ENCODE data around the gene CCT3. TPM values are rescaled to one million over a fixed set of nuclear protein-coding genes. Genes with fewer than 3 reads are reported as not detected.
A peak's percentile ranks its signal among the peaks of the same experiment; 100 is the strongest.

CCT3 gene
- total RNA-seq, 2 experiments from 2014 or later, result 385 to 387 TPM

DNA sequence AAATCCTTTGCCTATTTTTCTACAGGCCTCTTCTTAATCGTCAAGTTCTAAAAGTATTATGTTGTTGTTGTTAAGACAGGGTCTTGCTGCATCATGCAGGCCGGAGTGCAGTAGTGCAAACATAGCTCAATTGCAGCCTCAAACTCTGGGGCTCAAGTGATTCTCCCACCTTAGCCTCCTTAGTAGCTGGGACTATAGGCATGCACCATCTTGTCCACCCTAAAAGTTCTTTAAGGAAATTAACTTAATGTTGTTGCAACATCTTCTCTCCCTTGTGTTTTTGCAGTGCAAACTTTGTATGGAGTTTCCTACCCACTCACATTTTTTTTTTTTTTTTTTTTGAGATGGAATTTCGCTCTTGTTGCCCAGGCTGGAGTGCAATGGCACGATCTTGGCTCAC lies 34.9 kb downstream of the CCT3 start:
- H3K4me3 ChIP-seq (ENCODE audit: low read depth, low read length, poor library complexity, severe bottlenecking), result no peak overlapping the region
- no TSS peak for BruUV-seq (replicated peaks)
- no peaks in the 10 kb centered on the region for H4K20me1 ChIP-seq (ENCODE audit: insufficient read depth, low read length)
- H2AFZ ChIP-seq (ENCODE audit: low read length), result no peak overlapping the region
- intact Hi-C loops (cut with micrococcal nuclease; ENCODE audit: unreplicated experiment), result no loop called here
- no peak for DNase-seq (ENCODE audit: low spot score)
- H3K9me3 ChIP-seq (ENCODE audit: low read length), result no peaks in the 10 kb centered on the region
- no peaks in the 10 kb centered on the region for H3K79me2 ChIP-seq (ENCODE audit: insufficient read depth, low read depth, low read length)
- no peaks in the 10 kb centered on the region for H3K9me2 ChIP-seq (ENCODE audit: insufficient read depth, low read length)
- H3K27ac ChIP-seq (ENCODE audit: low read depth, low read length, poor library complexity, severe bottlenecking), result no peak overlapping the region
- no peak for TF ChIP-seq EZH2phosphoT487 (IDR thresholded peaks at IDR 0.05; ENCODE audit: borderline replicate concordance, low read depth, low read length)
- TF ChIP-seq, protein P1, sequence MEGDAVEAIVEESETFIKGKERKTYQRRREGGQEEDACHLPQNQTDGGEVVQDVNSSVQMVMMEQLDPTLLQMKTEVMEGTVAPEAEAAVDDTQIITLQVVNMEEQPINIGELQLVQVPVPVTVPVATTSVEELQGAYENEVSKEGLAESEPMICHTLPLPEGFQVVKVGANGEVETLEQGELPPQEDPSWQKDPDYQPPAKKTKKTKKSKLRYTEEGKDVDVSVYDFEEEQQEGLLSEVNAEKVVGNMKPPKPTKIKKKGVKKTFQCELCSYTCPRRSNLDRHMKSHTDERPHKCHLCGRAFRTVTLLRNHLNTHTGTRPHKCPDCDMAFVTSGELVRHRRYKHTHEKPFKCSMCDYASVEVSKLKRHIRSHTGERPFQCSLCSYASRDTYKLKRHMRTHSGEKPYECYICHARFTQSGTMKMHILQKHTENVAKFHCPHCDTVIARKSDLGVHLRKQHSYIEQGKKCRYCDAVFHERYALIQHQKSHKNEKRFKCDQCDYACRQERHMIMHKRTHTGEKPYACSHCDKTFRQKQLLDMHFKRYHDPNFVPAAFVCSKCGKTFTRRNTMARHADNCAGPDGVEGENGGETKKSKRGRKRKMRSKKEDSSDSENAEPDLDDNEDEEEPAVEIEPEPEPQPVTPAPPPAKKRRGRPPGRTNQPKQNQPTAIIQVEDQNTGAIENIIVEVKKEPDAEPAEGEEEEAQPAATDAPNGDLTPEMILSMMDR (conservative IDR thresholded peaks at IDR 0.05; ENCODE audit: low read length), result no peak
- no peaks in the 10 kb centered on the region for H3K4me1 ChIP-seq (ENCODE audit: insufficient read depth, low read length, poor library complexity, severe bottlenecking)
- POLR2A ChIA-PET, result interaction anchor here (0.7 to 1.0 kb wide), 3 partner anchors 16 to 67 kb away, joined by 3 to 7 read pairs (median 5); no protein-coding TSS in a partner anchor
- H3K4me2 ChIP-seq (ENCODE audit: low read length), result no peak overlapping the region
- H3K36me3 ChIP-seq (ENCODE audit: insufficient read depth, low read length), result peaks cover 49% of the 10 kb centered on the region
- CTCF ChIA-PET (ENCODE audit: unreplicated experiment), result no interaction called here

DNA sequence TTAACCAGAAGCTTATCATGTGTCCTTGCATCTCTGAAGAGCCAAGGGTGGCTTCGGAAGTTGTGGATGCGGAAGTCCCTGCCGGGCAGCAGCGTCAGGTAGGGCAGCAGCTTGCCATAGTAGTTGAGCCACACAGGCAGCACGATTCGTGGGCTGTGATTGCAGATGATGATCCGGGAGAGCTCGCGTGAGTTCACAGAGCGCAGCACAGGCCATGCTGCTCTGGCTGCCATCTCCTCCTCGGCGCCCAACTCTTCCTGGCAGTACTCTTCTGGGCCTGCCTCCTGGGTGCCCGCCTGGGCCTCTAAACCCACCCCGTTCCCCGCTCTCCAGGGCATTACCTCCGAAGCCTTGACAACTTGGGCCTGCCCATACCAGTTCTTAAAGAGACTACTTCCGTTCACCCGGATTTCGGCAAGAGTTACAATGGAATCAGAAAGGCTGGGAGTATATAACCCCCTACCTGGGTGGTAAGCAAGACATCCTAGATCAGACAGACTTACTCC lies 39.2 kb downstream of the CCT3 start, which contains the start of gene VHLL:
VHLL (minus strand) TSS at position 456 of the 506 bp plus-strand sequence; CDS start at position 338, 118 bp downstream.
- intact Hi-C loops (cut with micrococcal nuclease; ENCODE audit: unreplicated experiment), result no loop called here
- Histone ChIP-seq H3K9me2 (ENCODE audit: insufficient read depth, low read length) (no peaks in the 10 kb centered on the region), H3K4me3 (ENCODE audit: low read depth, low read length, poor library complexity, severe bottlenecking) (no peak within 1 kb of the TSS), H2AFZ (ENCODE audit: low read length) (no peak within 1 kb of the TSS), H3K79me2 (ENCODE audit: insufficient read depth, low read depth, low read length) (no peaks in the 10 kb centered on the region), H3K4me1 (ENCODE audit: insufficient read depth, low read length, poor library complexity, severe bottlenecking) (no peaks in the 10 kb centered on the region), H3K36me3 (ENCODE audit: insufficient read depth, low read length) (peaks cover 10% of the 10 kb centered on the region), H3K4me2 (ENCODE audit: low read length) (no peak within 1 kb of the TSS), H3K9me3 (ENCODE audit: low read length) (no peaks in the 10 kb centered on the region), H4K20me1 (ENCODE audit: insufficient read depth, low read length) (no peaks in the 10 kb centered on the region), H3K27ac (ENCODE audit: low read depth, low read length, poor library complexity, severe bottlenecking) (no peak within 1 kb of the TSS)
- CTCF ChIA-PET (ENCODE audit: unreplicated experiment), result no interaction called here
- TF ChIP-seq, protein P1 (conservative IDR thresholded peaks at IDR 0.05; ENCODE audit: low read length), result no peak
- no peak for TF ChIP-seq EZH2phosphoT487 (IDR thresholded peaks at IDR 0.05; ENCODE audit: borderline replicate concordance, low read depth, low read length)
- BruUV-seq (replicated peaks), result no TSS peak
- POLR2A ChIA-PET, result no interaction called here
- DNase-seq (ENCODE audit: low spot score), result no peak

- Histone ChIP-seq H3K4me1 (ENCODE audit: insufficient read depth, low read length, poor library complexity, severe bottlenecking) (no peaks in the 10 kb centered on the region), H3K9me3 (ENCODE audit: low read length) (no peaks in the 10 kb centered on the region), H3K27ac (ENCODE audit: low read depth, low read length, poor library complexity, severe bottlenecking) (no peak within 1 kb of the TSS), H3K9me2 (ENCODE audit: insufficient read depth, low read length) (no peaks in the 10 kb centered on the region), H4K20me1 (ENCODE audit: insufficient read depth, low read length) (no peaks in the 10 kb centered on the region), H3K4me3 (ENCODE audit: low read depth, low read length, poor library complexity, severe bottlenecking) (no peak within 1 kb of the TSS), H3K79me2 (ENCODE audit: insufficient read depth, low read depth, low read length) (no peaks in the 10 kb centered on the region), H3K36me3 (ENCODE audit: insufficient read depth, low read length) (no peaks in the 10 kb centered on the region), H2AFZ (ENCODE audit: low read length) (no peak within 1 kb of the TSS; the same call in 1 of the 2 replicates), H3K4me2 (ENCODE audit: low read length) (peak within 1 kb of the TSS; percentile 54; the same call in 1 of the 2 replicates)
- DNase-seq (ENCODE audit: low spot score), result no peak
- no TSS peak for BruUV-seq (replicated peaks)
- intact Hi-C loops (cut with micrococcal nuclease; ENCODE audit: unreplicated experiment), result no loop called here
- TF ChIP-seq, protein P1 (conservative IDR thresholded peaks at IDR 0.05; ENCODE audit: low read length), result no peak
- no peak for TF ChIP-seq EZH2phosphoT487 (IDR thresholded peaks at IDR 0.05; ENCODE audit: borderline replicate concordance, low read depth, low read length)
- CTCF ChIA-PET (ENCODE audit: unreplicated experiment), result no interaction called here
- POLR2A ChIA-PET, result interaction anchor here (0.7 kb wide), 1 partner anchor 36 kb away, joined by 3 read pairs; no protein-coding TSS in a partner anchor
These were observed 42.6 kb downstream of the CCT3 start, which contains the start of gene GLMP for GRCh38 chr1:156295391-156295947. Gene GLMP (minus strand): TSS chr1:156295679. CDS start chr1:156295645, 34 bp downstream.
